SIG-M5 treated with dmso at 0.1 percent for 504 hours (cell line): ENCODE results near the gene MEIS2.
"Not testable (repeated sequence)": the region's sequence is repeated elsewhere in the genome, so short reads cannot be mapped to it uniquely, and the experiment has no call there.

Experiments
- DNase-seq: peaks from one replicate; lab custom pipeline; 2025; ENCODE audit not compliant: unreplicated experiment; lab: John Stamatoyannopoulos, UW

MEIS2 gene

GRCh38 chr15:37014137-37014536, 86.2 kb downstream of the MEIS2 start:
- DNase-seq: no peak

- DNase-seq: no peak
Observed at GRCh38 chr15:37010595-37010994, 89.8 kb downstream of the MEIS2 start.

- DNase-seq: no peak
Observed at GRCh38 chr15:37009288-37009687, 91.1 kb downstream of the MEIS2 start.

GRCh38 chr15:37008205-37008604, 92.1 kb downstream of the MEIS2 start:
- DNase-seq: no peak

- no peak for DNase-seq
Observed at GRCh38 chr15:37007301-37007700, 93.0 kb downstream of the MEIS2 start.

GRCh38 chr15:37004981-37005735, 95.2 kb downstream of the MEIS2 start:
- no peak for DNase-seq

GRCh38 chr15:37004373-37004869, 95.9 kb downstream of the MEIS2 start:
- no peak for DNase-seq

- no peak for DNase-seq
Observed at GRCh38 chr15:37002041-37002672, 98.2 kb downstream of the MEIS2 start.

- no peak for DNase-seq
Observed at GRCh38 chr15:37001417-37001816, 98.9 kb downstream of the MEIS2 start.

GRCh38 chr15:36999778-37000177, 100.6 kb downstream of the MEIS2 start:
- DNase-seq: no peak

GRCh38 chr15:36996538-36997181, 103.7 kb downstream of the MEIS2 start:
- no peak for DNase-seq

GRCh38 chr15:36996121-36996520, 104.2 kb downstream of the MEIS2 start:
- no peak for DNase-seq

GRCh38 chr15:36994790-36995189, 105.6 kb downstream of the MEIS2 start:
- no peak for DNase-seq

GRCh38 chr15:36992454-36992853, 107.9 kb downstream of the MEIS2 start:
- no peak for DNase-seq

- no peak for DNase-seq
Observed at GRCh38 chr15:36988947-36989346, 111.4 kb downstream of the MEIS2 start.

- DNase-seq: no peak
Observed at GRCh38 chr15:36982430-36982829, 117.9 kb downstream of the MEIS2 start.

GRCh38 chr15:36980281-36980680, 120.1 kb downstream of the MEIS2 start:
- not testable (repeated sequence) for DNase-seq

- no peak for DNase-seq
Observed at GRCh38 chr15:36978625-36979024, 121.7 kb downstream of the MEIS2 start.

- DNase-seq: no peak
Observed at GRCh38 chr15:36978126-36978525, 122.2 kb downstream of the MEIS2 start.

GRCh38 chr15:36977659-36978058, 122.7 kb downstream of the MEIS2 start:
- DNase-seq: no peak

GRCh38 chr15:36972704-36973103, 127.6 kb downstream of the MEIS2 start:
- no peak for DNase-seq

- DNase-seq: no peak
Observed at GRCh38 chr15:36970522-36970921, 129.8 kb downstream of the MEIS2 start.
